H9 (cell line): ENCODE measurements around the gene DNAJA1. TPM values are rescaled to one million over a fixed set of nuclear protein-coding genes. Genes with fewer than 3 reads are reported as not detected.
A peak's percentile ranks its signal among the peaks of the same experiment; 100 is the strongest.

Experiments used
- DNase-seq: peaks from one replicate; pipeline ENCODE4 v3.0.0-alpha.2; 2017
- H2AFZ ChIP-seq: one replicate; pipeline ENCODE4 v1.6.1; 2013; ENCODE audit warnings: mild to moderate bottlenecking, low read length, control low read depth, moderate library complexity
- H2AK5ac ChIP-seq: 2 replicates; pipeline ENCODE4 v1.6.1; 2013; ENCODE audit warnings: low read length, control low read depth, mixed read lengths; ENCODE audit not compliant: insufficient read length
- H2BK120ac ChIP-seq: one replicate; pipeline ENCODE4 v1.6.1; 2013; ENCODE audit warnings: low read depth, mild to moderate bottlenecking, low read length, control low read depth, inconsistent platforms; ENCODE audit not compliant: poor library complexity, severe bottlenecking
- H2BK12ac ChIP-seq: 2 replicates; pipeline ENCODE4 v1.6.1; 2013; ENCODE audit warnings: low read length, control low read depth, mixed read lengths, low read depth; ENCODE audit not compliant: insufficient read length
- H2BK15ac ChIP-seq: 2 replicates; pipeline ENCODE4 v1.6.1; 2013; ENCODE audit warnings: low read depth, low read length, control low read depth
- H2BK20ac ChIP-seq: one replicate; pipeline ENCODE4 v1.6.1; 2013; ENCODE audit warnings: low read depth, mild to moderate bottlenecking, low read length, control low read depth, inconsistent platforms; ENCODE audit not compliant: poor library complexity, severe bottlenecking
- H2BK5ac ChIP-seq: 2 replicates; pipeline ENCODE4 v1.6.1; 2013; ENCODE audit warnings: low read length, control low read depth, mixed read lengths; ENCODE audit not compliant: insufficient read length
- H3K14ac ChIP-seq: 2 replicates; pipeline ENCODE4 v1.6.1; 2013; ENCODE audit warnings: low read length, control low read depth; ENCODE audit not compliant: insufficient read depth
- H3K18ac ChIP-seq: 2 replicates; pipeline ENCODE4 v1.6.1; 2013; ENCODE audit warnings: low read depth, mild to moderate bottlenecking, mixed read lengths, low read length, control low read depth; ENCODE audit not compliant: insufficient read length
- H3K23ac ChIP-seq: 2 replicates; pipeline ENCODE4 v1.6.1; 2013; ENCODE audit warnings: low read length, control low read depth, mixed read lengths, low read depth; ENCODE audit not compliant: insufficient read length
- H3K23me2 ChIP-seq: 2 replicates; pipeline ENCODE4 v1.6.1; 2013; ENCODE audit warnings: low read depth, mild to moderate bottlenecking, mixed read lengths, low read length, control low read depth; ENCODE audit not compliant: insufficient read length, poor library complexity, severe bottlenecking
- H3K27ac ChIP-seq: 2 replicates; pipeline ENCODE4 v1.5.1; 2013; ENCODE audit warnings: low read length, control low read depth, mixed read lengths, low read depth; ENCODE audit not compliant: insufficient read length
- H3K27me3 ChIP-seq: 2 replicates; pipeline ENCODE4 v1.6.1; 2013; ENCODE audit warnings: low read length, control low read depth, inconsistent platforms; ENCODE audit not compliant: insufficient read depth
- H3K4ac ChIP-seq: 2 replicates; pipeline ENCODE4 v1.6.1; 2013; ENCODE audit warnings: low read depth, mild to moderate bottlenecking, control low read depth, inconsistent platforms, low read length, moderate library complexity
- H3K4me1 ChIP-seq: 2 replicates; pipeline ENCODE4 v1.6.1; 2013; ENCODE audit warnings: low read length, control low read depth, inconsistent platforms; ENCODE audit not compliant: insufficient read depth
- H3K4me2 ChIP-seq: 2 replicates; pipeline ENCODE4 v1.6.1; 2013; ENCODE audit warnings: low read length, control low read depth, mixed read lengths; ENCODE audit not compliant: insufficient read length, insufficient read depth
- H3K56ac ChIP-seq: 2 replicates; pipeline ENCODE4 v1.6.1; 2013; ENCODE audit warnings: low read depth, mild to moderate bottlenecking, mixed read lengths, low read length, control low read depth; ENCODE audit not compliant: insufficient read length
- H3K79me1 ChIP-seq: 2 replicates; pipeline ENCODE4 v1.6.1; 2013; ENCODE audit warnings: low read depth, mild to moderate bottlenecking, moderate library complexity, low read length, control low read depth, inconsistent platforms; ENCODE audit not compliant: insufficient read depth, poor library complexity, severe bottlenecking
- H3K79me2 ChIP-seq: 2 replicates; pipeline ENCODE4 v1.6.1; 2013; ENCODE audit warnings: low read length, control low read depth, inconsistent platforms; ENCODE audit not compliant: insufficient read depth
- H3K9ac ChIP-seq: 2 replicates; pipeline ENCODE4 v1.6.1; 2013; ENCODE audit warnings: low read length, control low read depth, mixed read lengths; ENCODE audit not compliant: insufficient read length; ENCODE audit errors: extremely low read depth
- H3K9me3 ChIP-seq: one replicate; pipeline ENCODE4 v1.6.1; 2013; ENCODE audit warnings: low read depth, low read length, inconsistent platforms; ENCODE audit not compliant: control insufficient read depth
- H3T11ph ChIP-seq: one replicate; pipeline ENCODE4 v1.6.1; 2013; ENCODE audit warnings: mild to moderate bottlenecking, low read length, control low read depth, inconsistent platforms
- H4K20me1 ChIP-seq: one replicate; pipeline ENCODE4 v1.6.1; 2013; ENCODE audit not compliant: control insufficient read depth, insufficient read length, insufficient read depth
- H4K5ac ChIP-seq: 2 replicates; pipeline ENCODE4 v1.6.1; 2013; ENCODE audit warnings: low read depth, mild to moderate bottlenecking, mixed read lengths, low read length, control low read depth; ENCODE audit not compliant: insufficient read length
- H4K8ac ChIP-seq: replicated peaks from 2 replicates; pipeline ENCODE4 v1.6.1; 2013; ENCODE audit warnings: low read length, control low read depth, mixed read lengths, low read depth; ENCODE audit not compliant: insufficient read length
- H4K91ac ChIP-seq: 2 replicates; pipeline ENCODE4 v1.6.1; 2013; ENCODE audit warnings: low read depth, mild to moderate bottlenecking, moderate library complexity, mixed read lengths, low read length, control low read depth; ENCODE audit not compliant: insufficient read length
- H3K27ac Mint-ChIP-seq, 3 experiments: 2 replicates in 2 of 3; 3 replicates in 1 of 3; pipeline ENCODE4 v1.8.0; 2020 to 2021; ENCODE audit warnings: mixed read lengths in 3 of 3, mild to moderate bottlenecking in 1 of 3, moderate library complexity in 1 of 3
- H3K27me3 Mint-ChIP-seq: 2 replicates; pipeline ENCODE4 v1.8.0; 2021; ENCODE audit warnings: low read depth, mild to moderate bottlenecking, moderate library complexity, mixed read lengths
- H3K36me3 Mint-ChIP-seq, 3 experiments: 2 replicates in 2 of 3; 3 replicates in 1 of 3; pipeline ENCODE4 v1.8.0; 2020 to 2021; ENCODE audit warnings: low read depth in 3 of 3, mixed read lengths in 3 of 3; ENCODE audit not compliant: insufficient read depth in 1 of 3
- H3K4me1 Mint-ChIP-seq, 2 experiments: 2 replicates each; pipeline ENCODE4 v1.8.0; 2020; ENCODE audit warnings: mixed read lengths in 2 of 2
- H3K4me3 Mint-ChIP-seq, 2 experiments: 2 replicates in 1 of 2; 3 replicates in 1 of 2; pipeline ENCODE4 v1.8.0; 2020 to 2021; ENCODE audit warnings: mild to moderate bottlenecking in 2 of 2, mixed read lengths in 2 of 2, moderate library complexity in 1 of 2
- H3K9me3 Mint-ChIP-seq, 2 experiments: 2 replicates in 1 of 2; 3 replicates in 1 of 2; pipeline ENCODE4 v1.8.0; 2020; ENCODE audit warnings: mild to moderate bottlenecking in 2 of 2, mixed read lengths in 2 of 2, moderate library complexity in 1 of 2
- WGBS: extraction: QIAGEN DNeasy Blood & Tissue Kit; methylation state at CpG from one replicate; pipeline ENCODE4 v1.1.7; 2013; ENCODE audit warnings: missing lambda C conversion rate, low lambda C conversion rate, mixed read lengths; ENCODE audit not compliant: insufficient read length; ENCODE audit errors: extremely low coverage; 5-methylcytosine and 5-hydroxymethylcytosine counted together
- total RNA-seq: library from RNA; stranded (reverse); gene quantifications from 2 replicates; pipeline ENCODE4 v1.2.1, GENCODE V29; 2021
- TF ChIP-seq, protein P1 (sequence below): fragments of 200-600 bp; sonication (generic); conservative IDR thresholded peaks from 3 replicates; pipeline ENCODE4 v1.8.0; 2021; ENCODE audit warnings: antibody characterized with exemption, mild to moderate bottlenecking

The DNAJA1 gene
- total RNA-seq, 1 experiment from 2014 or later = 217 TPM

DNA sequence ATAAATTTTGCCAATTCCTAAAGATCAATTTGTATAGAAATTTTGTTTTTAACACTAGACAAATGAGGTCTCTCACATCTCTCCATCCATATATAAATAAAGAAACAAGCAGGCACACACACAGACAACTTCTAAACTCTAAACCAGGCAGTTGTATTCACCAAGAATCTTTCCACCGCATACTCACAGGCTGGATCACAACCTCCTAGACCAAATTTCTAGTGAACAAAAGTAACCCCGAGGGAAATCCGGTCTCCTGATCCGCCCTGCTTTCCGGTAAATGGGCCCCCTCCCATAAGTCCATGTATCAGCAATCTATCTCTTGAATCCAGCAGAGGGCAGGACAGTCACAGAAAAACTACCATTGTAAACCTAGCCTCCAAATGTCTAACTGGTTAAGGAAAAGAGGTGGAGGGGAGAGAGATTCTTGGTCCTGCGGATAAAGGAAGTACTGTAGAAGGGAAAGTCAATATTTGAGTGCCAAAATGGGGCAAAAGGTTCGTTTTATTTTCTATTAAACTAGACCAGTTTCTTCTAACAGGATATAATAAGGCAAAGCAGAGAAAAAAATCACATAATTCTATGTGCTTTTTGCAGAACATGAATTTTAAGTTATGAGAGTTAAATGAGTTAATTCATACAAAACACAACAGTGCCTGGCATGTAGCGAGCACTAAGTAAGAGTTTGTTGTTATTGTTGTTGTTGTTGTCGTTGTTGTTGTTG is 56.2 kb downstream of the DNAJA1 start:
- no peak overlapping the region for H3K18ac ChIP-seq
- no peaks in the 10 kb centered on the region for H3K4me1 Mint-ChIP-seq
- H3K79me2 ChIP-seq = peaks cover under 1% of the 10 kb centered on the region; the same call in 1 of the 2 replicates
- no peak overlapping the region for H2BK120ac ChIP-seq
- peaks cover 14 to 17% of the 10 kb centered on the region in 2 experiments for H3K9me3 Mint-ChIP-seq
- H3K14ac ChIP-seq = no peak overlapping the region
- no peaks in the 10 kb centered on the region for H4K20me1 ChIP-seq
- no peak overlapping the region for H3K27ac Mint-ChIP-seq
- H3K9ac ChIP-seq = no peak overlapping the region
- H4K91ac ChIP-seq = no peak overlapping the region
- no peak overlapping the region for H3K4me2 ChIP-seq
- H3K4ac ChIP-seq = no peak overlapping the region
- TF ChIP-seq, protein P1, sequence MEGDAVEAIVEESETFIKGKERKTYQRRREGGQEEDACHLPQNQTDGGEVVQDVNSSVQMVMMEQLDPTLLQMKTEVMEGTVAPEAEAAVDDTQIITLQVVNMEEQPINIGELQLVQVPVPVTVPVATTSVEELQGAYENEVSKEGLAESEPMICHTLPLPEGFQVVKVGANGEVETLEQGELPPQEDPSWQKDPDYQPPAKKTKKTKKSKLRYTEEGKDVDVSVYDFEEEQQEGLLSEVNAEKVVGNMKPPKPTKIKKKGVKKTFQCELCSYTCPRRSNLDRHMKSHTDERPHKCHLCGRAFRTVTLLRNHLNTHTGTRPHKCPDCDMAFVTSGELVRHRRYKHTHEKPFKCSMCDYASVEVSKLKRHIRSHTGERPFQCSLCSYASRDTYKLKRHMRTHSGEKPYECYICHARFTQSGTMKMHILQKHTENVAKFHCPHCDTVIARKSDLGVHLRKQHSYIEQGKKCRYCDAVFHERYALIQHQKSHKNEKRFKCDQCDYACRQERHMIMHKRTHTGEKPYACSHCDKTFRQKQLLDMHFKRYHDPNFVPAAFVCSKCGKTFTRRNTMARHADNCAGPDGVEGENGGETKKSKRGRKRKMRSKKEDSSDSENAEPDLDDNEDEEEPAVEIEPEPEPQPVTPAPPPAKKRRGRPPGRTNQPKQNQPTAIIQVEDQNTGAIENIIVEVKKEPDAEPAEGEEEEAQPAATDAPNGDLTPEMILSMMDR = peak; percentile 87
- H3K79me1 ChIP-seq = no peaks in the 10 kb centered on the region
- no peak overlapping the region for H3K27ac ChIP-seq
- H4K5ac ChIP-seq = no peak overlapping the region
- no peaks in the 10 kb centered on the region for H3K23me2 ChIP-seq
- H3K27me3 ChIP-seq = no peaks in the 10 kb centered on the region
- H2AFZ ChIP-seq = peak overlapping the region; percentile 63
- H3K36me3 Mint-ChIP-seq = peaks cover 0 to 2% (median 0%) of the 10 kb centered on the region in 3 experiments; a peak in 3 of 7 replicates
- DNase-seq = peak; percentile 76
- H3K4me3 Mint-ChIP-seq = no peak overlapping the region
- H4K8ac ChIP-seq = no peak overlapping the region
- H2BK20ac ChIP-seq = no peak overlapping the region
- no peak overlapping the region for H2BK15ac ChIP-seq
- no peak overlapping the region for H2BK12ac ChIP-seq
- H2BK5ac ChIP-seq = no peak overlapping the region
- no peak overlapping the region for H3K56ac ChIP-seq
- WGBS = no CpG with 5 or more reads among the region's 9 CpGs
- H3T11ph ChIP-seq = no peak overlapping the region
- H3K23ac ChIP-seq = no peak overlapping the region
- H3K4me1 ChIP-seq = no peaks in the 10 kb centered on the region
- H2AK5ac ChIP-seq = no peak overlapping the region
- no peaks in the 10 kb centered on the region for H3K9me3 ChIP-seq
- peaks cover 6% of the 10 kb centered on the region for H3K27me3 Mint-ChIP-seq
